OCI-LY7 (cell line): ENCODE measurements around the gene NRG2.

Experiments used
- EZH2phosphoT487 ChIP-seq: fragments of 200-600 bp; sonication (generic); IDR thresholded peaks from 2 replicates; pipeline ENCODE4 v1.6.1; 2018; ENCODE audit warnings: low read depth, borderline replicate concordance, mild to moderate bottlenecking, mixed run types, antibody characterized with exemption, low read length, moderate library complexity, mixed read lengths
- TF ChIP-seq, protein P1 (sequence below): fragments of 200-600 bp; sonication (generic); conservative IDR thresholded peaks from 2 replicates; pipeline ENCODE4 v1.5.1; 2014; ENCODE audit warnings: mild to moderate bottlenecking, antibody characterized with exemption, low read length, moderate library complexity, mixed read lengths

DNA sequence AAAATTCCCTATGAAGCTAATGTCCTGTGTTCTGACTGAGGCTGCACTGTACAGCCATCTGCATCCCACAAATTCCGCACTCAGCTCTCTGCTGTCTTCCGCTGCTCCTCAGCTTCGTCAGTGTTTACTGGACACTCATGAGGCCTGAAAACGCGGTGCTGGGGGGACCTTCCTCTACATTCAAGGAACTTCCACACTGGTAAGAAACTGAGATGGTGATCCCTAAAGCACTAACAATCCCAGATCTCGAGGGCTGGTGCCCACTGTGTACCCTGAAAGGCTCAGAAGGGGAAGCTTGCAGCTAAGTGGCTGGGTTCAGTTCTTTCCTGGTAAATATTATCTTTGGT, 117.9 kb downstream of the NRG2 start:
- TF ChIP-seq, protein P1, sequence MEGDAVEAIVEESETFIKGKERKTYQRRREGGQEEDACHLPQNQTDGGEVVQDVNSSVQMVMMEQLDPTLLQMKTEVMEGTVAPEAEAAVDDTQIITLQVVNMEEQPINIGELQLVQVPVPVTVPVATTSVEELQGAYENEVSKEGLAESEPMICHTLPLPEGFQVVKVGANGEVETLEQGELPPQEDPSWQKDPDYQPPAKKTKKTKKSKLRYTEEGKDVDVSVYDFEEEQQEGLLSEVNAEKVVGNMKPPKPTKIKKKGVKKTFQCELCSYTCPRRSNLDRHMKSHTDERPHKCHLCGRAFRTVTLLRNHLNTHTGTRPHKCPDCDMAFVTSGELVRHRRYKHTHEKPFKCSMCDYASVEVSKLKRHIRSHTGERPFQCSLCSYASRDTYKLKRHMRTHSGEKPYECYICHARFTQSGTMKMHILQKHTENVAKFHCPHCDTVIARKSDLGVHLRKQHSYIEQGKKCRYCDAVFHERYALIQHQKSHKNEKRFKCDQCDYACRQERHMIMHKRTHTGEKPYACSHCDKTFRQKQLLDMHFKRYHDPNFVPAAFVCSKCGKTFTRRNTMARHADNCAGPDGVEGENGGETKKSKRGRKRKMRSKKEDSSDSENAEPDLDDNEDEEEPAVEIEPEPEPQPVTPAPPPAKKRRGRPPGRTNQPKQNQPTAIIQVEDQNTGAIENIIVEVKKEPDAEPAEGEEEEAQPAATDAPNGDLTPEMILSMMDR, result no peak
- no peak for TF ChIP-seq EZH2phosphoT487
